Measurements from ENCODE around the gene PERCC1.
A peak's percentile ranks its signal among the peaks of the same experiment; 100 is the strongest.
"Not testable (repeated sequence)": the region's sequence is repeated elsewhere in the genome, so short reads cannot be mapped to it uniquely, and the experiment has no call there.

PERCC1 gene

GRCh38 chr16:1469141-1469540 is 38.3 kb downstream of the PERCC1 start:
- not testable (repeated sequence) for DNase-seq (ENCODE audit: low read depth in 3 of 3)

DNA sequence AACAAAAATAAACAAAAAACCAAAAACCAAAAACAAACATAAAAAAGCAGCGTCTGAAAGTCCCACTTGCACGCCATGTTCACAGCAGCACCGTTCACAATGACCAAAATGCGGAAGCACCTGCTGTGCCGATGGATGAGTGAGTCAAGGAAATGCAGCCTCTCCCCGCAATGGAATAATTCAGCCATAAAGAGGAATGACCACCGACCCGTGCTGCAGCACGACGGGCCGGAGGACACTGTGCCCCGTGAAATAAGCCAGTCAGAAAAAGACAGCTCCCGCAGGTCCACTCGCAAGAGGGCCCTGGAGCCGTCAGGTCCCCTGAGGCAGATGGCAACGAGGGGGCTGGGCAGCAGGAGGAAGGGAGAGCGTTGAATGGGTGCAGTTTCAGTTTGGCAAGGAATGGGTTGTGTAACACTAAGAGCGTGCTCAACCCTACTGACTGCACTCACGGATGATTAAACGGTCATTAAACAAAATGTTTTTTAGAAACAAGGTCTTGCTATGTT is 38.9 kb downstream of the PERCC1 start:
- no peak for DNase-seq (ENCODE audit: low read depth in 3 of 3)

DNA sequence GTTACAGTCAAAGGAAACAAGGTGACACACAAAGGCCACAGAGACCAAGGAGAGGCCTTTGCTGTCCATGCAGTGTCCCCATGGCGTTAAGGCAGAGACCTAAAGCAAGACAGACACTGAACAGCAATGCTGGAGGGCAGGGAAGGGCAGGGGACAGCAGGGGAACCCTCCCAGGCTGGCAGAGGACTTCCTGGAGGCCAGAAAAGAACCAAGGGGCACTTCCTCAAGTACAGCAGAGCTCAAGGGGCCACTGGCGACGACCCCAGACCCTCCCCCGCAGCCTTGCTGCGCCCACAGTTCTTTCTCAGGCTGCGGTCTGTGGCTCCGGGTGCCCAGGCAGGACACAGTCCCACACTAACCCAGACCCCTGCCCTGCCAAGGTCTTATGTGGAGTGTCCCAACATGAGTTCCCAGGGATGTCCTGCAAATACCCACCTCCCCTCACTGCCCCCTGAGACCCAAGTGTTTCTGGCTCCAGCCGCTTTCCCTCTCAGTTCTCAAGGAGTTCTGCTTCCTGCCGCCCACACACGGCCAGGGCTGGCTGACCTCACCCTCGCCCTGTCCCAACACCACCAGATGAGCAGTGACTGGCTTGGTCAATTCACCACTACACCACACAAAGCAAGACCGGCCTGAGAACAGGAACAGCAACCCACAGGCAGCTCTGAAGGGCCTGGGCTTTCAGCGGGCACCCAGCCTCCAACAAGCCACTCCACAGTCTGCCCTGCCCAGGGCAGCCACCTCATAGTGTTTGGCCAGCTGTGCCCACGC is 39.8 kb downstream of the PERCC1 start:
- DNase-seq (ENCODE audit: low read depth in 3 of 3), result no peak

- no peak for DNase-seq (ENCODE audit: low read depth in 3 of 3)
Observed at GRCh38 chr16:1471569-1472194, 40.8 kb downstream of the PERCC1 start.

GRCh38 chr16:1472974-1473373 is 42.1 kb downstream of the PERCC1 start:
- DNase-seq (ENCODE audit: low read depth in 3 of 3), result no peak

- DNase-seq (ENCODE audit: low read depth in 3 of 3), result no peak
Observed at GRCh38 chr16:1474082-1474795, 43.4 kb downstream of the PERCC1 start.

DNA sequence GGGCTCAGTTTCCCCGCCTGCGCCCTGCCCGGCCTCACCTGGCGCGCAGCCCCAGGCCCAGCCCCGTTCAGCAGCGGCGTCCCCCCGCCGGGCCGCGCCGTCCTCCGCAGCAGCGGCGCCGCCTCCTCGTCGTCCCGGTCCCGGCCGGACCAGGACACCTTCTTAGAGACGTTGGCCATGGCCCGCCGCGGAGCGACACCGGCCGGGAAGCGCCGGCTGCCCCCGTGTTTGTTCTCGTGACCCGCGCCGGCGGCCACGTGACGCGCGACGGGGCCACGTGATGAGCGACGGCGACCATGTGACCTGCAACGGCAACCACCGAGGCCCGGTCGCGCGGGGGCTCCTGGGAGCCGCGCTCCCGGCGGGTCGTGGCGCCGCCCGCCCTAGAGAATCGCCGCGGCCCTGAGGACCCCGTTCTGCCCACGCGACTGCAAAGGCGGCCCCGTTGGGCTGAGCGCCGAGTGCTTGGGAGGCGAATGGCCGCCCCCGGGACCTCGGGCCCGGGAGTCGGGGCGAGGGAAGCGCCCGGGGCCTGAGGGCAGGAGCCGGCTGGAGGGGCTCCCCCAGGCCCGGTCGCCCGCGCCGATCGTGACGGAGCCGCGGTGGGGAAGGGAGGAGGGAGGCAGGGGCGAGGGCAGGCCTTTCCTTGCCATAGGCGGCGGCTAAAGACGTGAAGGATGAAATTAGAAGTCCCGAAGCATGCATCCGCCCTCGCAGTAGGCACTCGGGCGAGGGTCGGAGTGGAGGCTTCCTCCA is 44.1 kb downstream of the PERCC1 start, which contains the start of gene CLCN7:
TSS of gene CLCN7 (minus strand) at position 233 of the 756 bp plus-strand sequence. CDS start at position 179, 54 bp downstream.
- peak; percentile 82 to 89 (median 82) for DNase-seq (ENCODE audit: low read depth in 3 of 3)

- DNase-seq (ENCODE audit: low read depth in 3 of 3), result no peak
Observed at GRCh38 chr16:1475552-1476114, 44.8 kb downstream of the PERCC1 start.

DNA sequence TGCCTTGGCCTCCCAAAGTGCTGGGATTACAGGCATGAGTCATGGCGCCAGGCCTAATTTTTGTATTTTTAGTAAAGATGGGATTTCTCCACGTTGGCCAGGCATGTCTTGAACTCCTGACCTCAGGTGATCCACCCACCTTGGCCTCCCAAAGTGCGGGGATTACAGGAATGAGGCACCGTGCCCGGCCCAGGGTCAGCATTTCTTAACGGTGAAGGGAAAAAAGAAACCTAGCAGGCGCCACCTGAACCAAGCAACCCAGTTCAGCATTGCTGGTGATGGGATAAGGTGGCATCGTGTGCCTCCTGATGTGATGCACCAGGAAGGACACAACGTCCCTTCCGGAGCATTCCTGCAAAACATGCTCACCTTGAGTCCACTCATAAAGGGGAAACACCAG is 46.2 kb downstream of the PERCC1 start:
- DNase-seq (ENCODE audit: low read depth in 3 of 3), result no peak

DNA sequence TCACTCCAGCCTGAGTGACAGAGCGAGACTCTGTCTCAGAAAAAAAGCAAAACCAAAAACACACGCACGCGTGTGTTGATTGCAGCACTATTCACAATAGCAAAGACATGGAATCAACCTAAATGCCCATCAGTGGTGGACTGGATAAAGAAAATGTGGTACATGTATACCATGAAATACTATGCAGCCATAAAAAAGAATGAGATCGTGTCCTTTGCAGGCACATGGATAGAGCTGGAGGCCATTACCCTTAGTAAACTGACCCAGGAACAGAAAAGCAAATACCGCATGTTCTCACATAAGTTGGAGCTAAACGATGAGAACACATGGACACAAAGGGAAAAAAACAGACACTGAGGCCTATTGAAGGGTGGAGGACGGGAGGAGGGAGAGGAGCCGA is 48.1 kb downstream of the PERCC1 start:
- not testable (repeated sequence) for DNase-seq (ENCODE audit: low read depth in 3 of 3)

GRCh38 chr16:1481906-1482835 is 51.3 kb downstream of the PERCC1 start:
- no peak for DNase-seq (ENCODE audit: low read depth in 3 of 3)
